HEK293 (cell line): ENCODE measurements around the gene MAPKAP1.

Experiments used
- CTCF ChIP-seq: fragments of 450-650 bp; formaldehyde crosslinking; IDR thresholded peaks from 2 replicates; pipeline ENCODE4 v1.5.1; 2016; ENCODE audit warnings: missing biosample characterization, missing genetic modification characterization
- PRDM1 ChIP-seq: fragments of 450-650 bp; formaldehyde crosslinking; IDR thresholded peaks from 2 replicates; pipeline ENCODE4; 2016; ENCODE audit warnings: missing biosample characterization, missing genetic modification characterization
- TCF7L2 ChIP-seq: IDR thresholded peaks from 2 replicates; pipeline ENCODE4 v1.6.1; 2011; ENCODE audit warnings: low read depth, mild to moderate bottlenecking, inconsistent platforms, low read length, moderate library complexity, borderline replicate concordance
- ZFP41 ChIP-seq: fragments of 450-650 bp; formaldehyde crosslinking; IDR thresholded peaks from 2 replicates; pipeline ENCODE4 v1.5.1; 2016; ENCODE audit warnings: missing biosample characterization, missing genetic modification characterization, borderline replicate concordance
- ZNF274 ChIP-seq, 2 experiments: fragments of 200-500 bp in 1 of 2; fragments of 450-650 bp in 1 of 2; sonication (Bioruptor generic) in 1 of 2; formaldehyde crosslinking in 1 of 2; IDR thresholded peaks; 2 replicates each; pipeline versions ENCODE4 v1.5.1 to v1.6.1; 2014 to 2016; ENCODE audit warnings: borderline replicate concordance in 1 of 2, inconsistent platforms in 1 of 2, low read length in 1 of 2, missing biosample characterization in 1 of 2, missing genetic modification characterization in 1 of 2
- ZNF558 ChIP-seq: fragments of 450-650 bp; formaldehyde crosslinking; IDR thresholded peaks from 2 replicates; pipeline ENCODE4 v1.5.1; 2016; ENCODE audit warnings: missing biosample characterization, missing genetic modification characterization
- ZSCAN16 ChIP-seq: fragments of 450-650 bp; formaldehyde crosslinking; IDR thresholded peaks from 2 replicates; pipeline ENCODE4 v1.5.1; 2016; ENCODE audit warnings: missing biosample characterization, missing genetic modification characterization
- ZSCAN30 ChIP-seq: fragments of 450-650 bp; IDR thresholded peaks from 2 replicates; pipeline ENCODE4 v1.5.1; 2018; ENCODE audit warnings: missing biosample characterization, mild to moderate bottlenecking, missing genetic modification characterization, moderate library complexity

GRCh38 chr9:125591245-125591644 is 115.8 kb downstream of the MAPKAP1 start:
- TF ChIP-seq CTCF (tag by site-specific recombination): no peak
- no peak for TF ChIP-seq PRDM1 (tag by site-specific recombination)
- no peak for TF ChIP-seq ZSCAN16 (tag by site-specific recombination)
- no peak for TF ChIP-seq ZNF274 (IDR thresholded peaks at IDR 0.05; ENCODE audit: low read length)
- TF ChIP-seq ZNF274 (tag by site-specific recombination; IDR thresholded peaks at IDR 0.05; ENCODE audit: borderline replicate concordance): no peak
- TF ChIP-seq TCF7L2: no peak
- TF ChIP-seq ZNF558 (tag by site-specific recombination): no peak
- TF ChIP-seq ZSCAN30 (tag by site-specific recombination): no peak
- no peak for TF ChIP-seq ZFP41 (tag by site-specific recombination)
